Panc1 (cell line): ENCODE data around the gene MMP28. TPM values are rescaled to one million over a fixed set of nuclear protein-coding genes. Genes with fewer than 3 reads are reported as not detected.

ENCODE experiments used
- total RNA-seq: library from RNA; stranded (reverse); gene quantifications from one replicate; pipeline ENCODE4 v1.2.1, GENCODE V29; 2021; ENCODE audit not compliant: unreplicated experiment

Gene MMP28
- total RNA-seq, 1 experiment from 2014 or later, result 1.6 TPM

Other genes starting within 250 kb of the MMP28 start
- gene SLFN14, start 234.8 kb downstream of the MMP28 start, total RNA-seq, result not detected
- 6.6 TPM for gene PEX12, start 217.1 kb downstream of the MMP28 start, total RNA-seq
- gene AP2B1, start 208.3 kb downstream of the MMP28 start, total RNA-seq, result 446 TPM
- gene RASL10B, start 64.0 kb downstream of the MMP28 start, total RNA-seq, result 4.3 TPM
- not detected for gene GAS2L2, start 42.4 kb downstream of the MMP28 start, total RNA-seq
- not detected for gene C17orf50, start 34.8 kb downstream of the MMP28 start, total RNA-seq
- gene TAF15, start 13.8 kb upstream of the MMP28 start, total RNA-seq, result 249 TPM
- gene HEATR9, start 73.2 kb upstream of the MMP28 start, total RNA-seq, result not detected
- 15.9 TPM for gene CCL5, start 84.7 kb upstream of the MMP28 start, total RNA-seq
- gene RDM1, start 135.1 kb upstream of the MMP28 start, total RNA-seq, result 5.5 TPM
- not detected for gene LYZL6, start 148.1 kb upstream of the MMP28 start, total RNA-seq
- gene CCL16, start 185.9 kb upstream of the MMP28 start, total RNA-seq, result not detected
- gene CCL14, start 191.1 kb upstream of the MMP28 start, total RNA-seq, result not detected
- gene CCL15, start 205.9 kb upstream of the MMP28 start, total RNA-seq, result not detected
- gene CCL23, start 222.3 kb upstream of the MMP28 start, total RNA-seq, result not detected